ENCODE results near the gene FGFRL1. TPM values are rescaled to one million over a fixed set of nuclear protein-coding genes. Genes with fewer than 3 reads are reported as not detected.

FGFRL1 gene
- total RNA-seq, 1 donor from 2014 or later: 43.6 TPM

GRCh38 chr4:965766-966134 lies 45.7 kb upstream of the FGFRL1 start:
- H3K4me3 ChIP-seq (ENCODE audit: low read depth, low read length): no peak overlapping the region
- DNase-seq (ENCODE audit: low read depth): no peak
- TF ChIP-seq CTCF (conservative IDR thresholded peaks at IDR 0.05; ENCODE audit: low read depth, low read length): no peak

GRCh38 chr4:966266-967112 lies 44.9 kb upstream of the FGFRL1 start:
- no peak for DNase-seq (ENCODE audit: low read depth)
- no peak for TF ChIP-seq CTCF (conservative IDR thresholded peaks at IDR 0.05; ENCODE audit: low read depth, low read length)
- H3K4me3 ChIP-seq (ENCODE audit: low read depth, low read length): no peak overlapping the region

GRCh38 chr4:967113-968104 lies 44.0 kb upstream of the FGFRL1 start:
- no peak overlapping the region for H3K4me3 ChIP-seq (ENCODE audit: low read depth, low read length)
- no peak for TF ChIP-seq CTCF (conservative IDR thresholded peaks at IDR 0.05; ENCODE audit: low read depth, low read length)

GRCh38 chr4:968221-968620 lies 43.2 kb upstream of the FGFRL1 start:
- H3K4me3 ChIP-seq (ENCODE audit: low read depth, low read length): no peak overlapping the region
- TF ChIP-seq CTCF (conservative IDR thresholded peaks at IDR 0.05; ENCODE audit: low read depth, low read length): no peak
- no peak for DNase-seq (ENCODE audit: low read depth)

More at GRCh38 chr4:967113-968104, 44.0 kb upstream of the FGFRL1 start:
- no peak for DNase-seq (ENCODE audit: low read depth)

- no peak for DNase-seq (ENCODE audit: low read depth)
- no peak overlapping the region for H3K4me3 ChIP-seq (ENCODE audit: low read depth, low read length)
- TF ChIP-seq CTCF (conservative IDR thresholded peaks at IDR 0.05; ENCODE audit: low read depth, low read length): no peak
Observed at GRCh38 chr4:968621-969394, 42.6 kb upstream of the FGFRL1 start.

- TF ChIP-seq CTCF (conservative IDR thresholded peaks at IDR 0.05; ENCODE audit: low read depth, low read length): no peak
Observed at GRCh38 chr4:970046-970745, 41.2 kb upstream of the FGFRL1 start.

More at GRCh38 chr4:970046-970745, 41.2 kb upstream of the FGFRL1 start:
- DNase-seq (ENCODE audit: low read depth): no peak
- no peak overlapping the region for H3K4me3 ChIP-seq (ENCODE audit: low read depth, low read length)
